NCI-H2171 treated with DMSO at 0.1 percent for 48 hours (cell line): ENCODE measurements around the gene PKIG.
A peak's percentile ranks its signal among the peaks of the same experiment; 100 is the strongest.

Source experiments
- DNase-seq: peaks from one replicate; lab custom pipeline; 2025; lab: John Stamatoyannopoulos, UW

The PKIG gene

DNA sequence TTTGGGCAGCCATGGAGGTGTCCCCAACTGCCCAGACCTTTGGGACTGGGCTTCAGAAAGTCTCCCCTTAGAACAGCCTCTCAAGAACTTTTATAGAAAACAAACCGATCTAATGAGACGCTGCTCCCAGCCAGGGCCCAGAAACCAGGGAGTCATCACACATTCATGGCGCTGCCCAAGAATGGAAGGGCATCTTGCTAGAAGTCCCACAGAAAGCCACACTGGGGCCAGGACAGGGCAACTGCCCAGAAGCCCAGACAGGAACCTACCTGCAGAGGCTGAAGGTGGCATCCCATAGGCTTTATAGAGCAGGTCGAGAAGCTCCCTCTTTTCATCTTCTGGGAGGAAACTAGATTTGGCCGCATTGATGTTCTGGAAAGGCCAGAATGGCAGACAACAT lies 37.7 kb downstream of the PKIG start:
- DNase-seq, result no peak

DNA sequence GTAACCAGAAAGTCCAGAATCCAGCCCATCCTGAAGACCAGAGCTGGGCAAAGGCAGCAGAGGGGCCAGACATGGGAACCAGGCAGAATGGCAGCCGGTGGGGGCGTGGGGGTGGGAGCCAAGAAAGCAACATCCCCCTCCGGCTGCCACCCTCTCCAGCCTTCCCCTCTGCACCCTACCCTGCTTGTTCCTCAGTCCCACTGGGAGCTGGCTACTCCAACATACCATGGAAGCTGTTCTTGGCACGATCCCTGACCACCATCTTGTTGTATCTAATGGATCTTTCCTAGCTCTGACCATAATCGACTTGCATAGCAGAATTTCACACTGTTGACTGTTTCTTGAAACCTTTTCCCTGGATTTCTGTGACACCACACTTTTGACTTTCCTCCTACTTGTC lies 38.9 kb downstream of the PKIG start:
- no peak for DNase-seq

DNA sequence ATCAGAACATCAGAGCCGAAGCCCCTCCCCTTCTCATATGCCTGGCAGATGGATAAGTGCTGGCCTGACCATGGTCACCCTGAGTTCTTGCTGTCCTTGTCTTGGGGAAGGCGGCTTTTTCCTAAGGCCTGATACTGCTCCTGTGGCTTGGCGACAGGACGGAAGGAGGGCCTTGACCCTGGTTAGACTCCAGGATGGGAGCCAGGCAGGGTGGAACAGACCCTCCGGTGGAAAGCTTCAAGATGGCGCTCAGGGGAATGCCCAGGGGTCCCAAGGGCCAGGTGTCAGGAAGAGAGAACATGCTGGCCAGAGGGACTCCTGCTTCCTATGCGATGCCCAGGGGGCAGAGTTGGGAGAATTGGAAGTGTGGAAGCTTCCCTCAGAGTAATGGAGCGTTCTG lies 39.6 kb downstream of the PKIG start:
- no peak for DNase-seq

DNA sequence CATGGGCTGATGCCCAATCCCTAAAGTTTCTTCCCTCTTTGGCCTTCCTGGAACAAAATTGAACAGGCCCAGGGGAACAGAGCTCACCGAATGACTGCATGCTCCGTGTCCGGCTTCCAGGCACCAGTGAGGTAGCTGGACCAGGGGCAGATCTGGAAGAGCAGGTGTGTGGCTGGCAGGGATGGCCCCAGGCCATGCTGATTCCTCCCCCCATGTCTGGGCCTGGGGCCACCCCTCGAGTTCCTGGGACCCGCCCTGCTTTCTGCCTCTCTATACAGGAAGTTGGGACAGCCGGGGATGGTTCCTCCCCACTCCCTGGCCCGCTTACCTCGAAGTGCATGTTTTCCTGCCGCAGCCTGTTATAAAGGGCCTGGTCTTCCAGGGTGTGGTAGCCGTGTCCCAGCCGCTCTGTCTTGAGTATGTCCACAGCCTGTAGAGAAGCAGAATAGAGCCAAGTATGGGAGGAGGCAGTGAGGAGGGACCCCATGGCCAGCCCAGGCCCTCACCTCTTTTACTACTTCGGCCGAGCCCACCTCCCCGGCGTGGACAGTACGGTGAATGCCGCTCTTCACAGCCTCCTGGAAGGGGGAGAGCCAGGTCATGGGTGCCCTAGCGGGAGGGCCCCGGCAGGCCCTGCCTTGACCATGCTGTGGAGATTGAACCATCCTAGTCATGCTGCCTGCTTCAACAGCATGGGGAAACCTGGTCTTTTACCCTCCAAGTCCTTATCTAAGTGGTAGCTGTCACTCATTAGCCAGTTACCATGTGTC lies 40.3 kb downstream of the PKIG start:
- no peak for DNase-seq

DNA sequence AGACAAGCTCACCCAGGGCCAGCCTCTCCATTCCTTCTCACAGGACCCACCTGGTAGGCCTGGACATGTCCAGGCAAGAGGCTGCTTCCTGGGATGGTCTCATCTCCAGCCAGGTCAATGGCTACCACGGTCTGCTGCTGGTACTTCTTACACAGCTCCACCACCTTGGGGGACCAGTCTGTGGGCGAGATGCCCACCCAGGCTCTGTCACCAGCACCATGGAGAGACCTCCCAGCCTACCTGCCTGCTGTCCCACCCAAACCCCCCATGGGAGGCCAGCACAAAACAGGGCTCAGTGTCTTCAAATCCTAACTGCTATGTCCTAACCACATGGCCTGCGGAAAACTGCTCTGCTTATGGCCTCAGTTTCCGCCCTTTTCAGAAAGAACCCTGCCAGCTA lies 41.8 kb downstream of the PKIG start:
- DNase-seq, result no peak

DNA sequence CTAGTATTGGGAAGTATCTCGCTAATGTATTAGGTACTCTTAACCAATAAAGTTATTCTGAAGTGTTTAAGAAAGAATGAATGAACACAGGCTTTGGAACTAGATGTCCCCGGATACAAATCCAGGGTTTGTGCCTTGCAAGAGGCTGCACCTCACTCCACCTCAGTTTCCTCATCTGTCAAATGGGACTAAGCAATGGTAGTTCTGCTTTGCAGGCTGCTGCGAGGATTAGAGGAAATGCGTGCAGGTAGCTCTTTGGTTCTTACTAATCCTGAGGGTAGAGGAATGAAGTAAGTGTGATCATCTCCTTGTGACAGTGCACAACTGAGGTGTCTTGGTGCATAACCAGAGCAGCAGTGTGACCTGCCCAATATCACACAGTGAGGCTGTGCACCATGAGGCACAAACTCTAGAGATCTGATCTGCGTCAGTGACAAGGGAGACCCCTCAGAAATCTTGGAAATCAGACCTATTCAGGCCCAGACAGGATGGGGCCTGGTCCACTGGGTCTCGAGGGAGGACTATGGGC lies 42.4 kb downstream of the PKIG start:
- DNase-seq, result no peak

DNA sequence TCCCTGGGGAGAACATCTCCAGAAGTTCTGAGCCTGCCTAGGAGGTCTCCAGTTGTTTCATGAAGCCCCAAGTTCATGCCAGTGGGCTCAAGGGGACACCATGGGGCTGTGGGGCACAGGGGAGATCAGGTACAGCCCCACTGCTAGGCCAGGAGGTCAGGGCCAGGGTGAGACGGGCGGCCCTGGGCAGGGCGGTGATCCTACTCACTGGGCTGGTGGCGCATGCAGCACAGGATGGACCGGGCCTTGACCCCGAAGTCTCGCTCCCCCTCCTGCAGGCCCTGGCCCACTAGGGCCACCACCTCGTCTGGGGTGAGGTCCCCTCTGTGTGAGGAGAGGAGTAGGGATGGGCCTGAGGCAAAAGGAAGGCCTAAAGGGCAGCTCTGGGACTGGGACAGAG lies 43.0 kb downstream of the PKIG start:
- no peak for DNase-seq

DNA sequence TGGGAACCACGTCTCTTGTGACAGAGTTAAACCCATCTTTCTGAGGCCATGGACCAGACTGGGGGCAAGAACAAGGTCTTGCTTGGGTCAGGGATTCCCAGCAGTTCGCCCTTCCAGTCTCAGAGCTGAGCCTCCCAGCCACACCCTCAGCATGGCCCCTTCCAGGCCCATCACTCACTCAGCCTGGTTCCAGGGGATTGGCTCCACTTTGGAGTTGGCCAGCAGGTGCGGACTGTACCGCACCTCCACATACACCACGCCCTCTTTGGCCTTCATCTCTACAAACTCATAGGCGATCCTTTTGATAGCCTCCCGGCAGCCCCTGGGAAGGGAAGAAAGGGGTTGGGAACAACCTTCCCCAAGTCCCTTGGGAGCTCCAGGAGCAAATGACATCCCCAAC lies 43.9 kb downstream of the PKIG start:
- DNase-seq, result no peak

DNA sequence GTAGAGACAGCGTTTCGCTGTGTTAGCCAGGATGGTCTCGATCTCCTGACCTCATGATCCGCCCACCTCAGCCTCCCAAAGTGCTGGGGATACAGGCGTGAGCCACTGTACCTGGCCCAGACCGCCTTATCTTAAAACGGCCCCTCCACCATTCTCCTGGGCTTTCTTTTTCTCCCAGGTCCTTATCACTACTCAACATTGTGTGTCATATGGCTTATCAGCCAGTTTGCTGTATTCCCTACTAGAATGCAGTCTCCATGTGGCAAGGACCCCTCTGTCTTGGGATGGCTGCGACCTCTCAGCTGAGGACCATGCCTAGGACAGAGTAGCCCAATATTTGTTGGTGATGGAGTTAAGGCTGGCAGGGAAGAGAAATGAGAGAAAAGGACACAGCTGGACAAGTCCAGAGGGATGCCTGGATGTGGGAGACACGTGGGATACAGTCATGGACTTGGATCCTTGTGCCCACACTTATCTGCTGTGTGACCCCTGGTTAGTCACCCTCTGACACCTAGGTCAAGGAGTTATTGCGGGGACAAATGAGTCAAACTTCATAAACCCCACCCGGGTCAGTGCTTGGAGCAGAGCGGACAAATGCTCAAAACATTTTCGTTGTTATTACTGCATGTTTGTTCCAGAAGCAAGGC lies 45.1 kb downstream of the PKIG start:
- no peak for DNase-seq

DNA sequence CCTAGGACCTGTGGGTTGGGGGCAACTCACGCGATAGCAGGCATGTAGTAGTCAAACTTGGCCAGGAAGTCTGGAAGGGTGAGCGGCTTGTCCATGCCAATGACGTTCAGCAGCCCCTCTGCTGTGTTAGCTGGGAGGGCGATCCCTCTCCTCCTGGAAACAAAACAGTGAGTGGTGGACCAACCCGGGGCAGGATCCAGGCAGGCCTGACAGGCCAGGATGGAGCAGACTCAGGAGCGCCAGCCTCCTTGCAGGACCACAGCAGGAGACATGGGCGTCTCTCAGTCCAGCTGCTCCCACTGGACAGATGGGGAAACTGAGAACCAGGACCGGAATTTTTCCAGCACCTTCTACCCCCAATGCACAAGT lies 46.6 kb downstream of the PKIG start:
- no peak for DNase-seq

DNA sequence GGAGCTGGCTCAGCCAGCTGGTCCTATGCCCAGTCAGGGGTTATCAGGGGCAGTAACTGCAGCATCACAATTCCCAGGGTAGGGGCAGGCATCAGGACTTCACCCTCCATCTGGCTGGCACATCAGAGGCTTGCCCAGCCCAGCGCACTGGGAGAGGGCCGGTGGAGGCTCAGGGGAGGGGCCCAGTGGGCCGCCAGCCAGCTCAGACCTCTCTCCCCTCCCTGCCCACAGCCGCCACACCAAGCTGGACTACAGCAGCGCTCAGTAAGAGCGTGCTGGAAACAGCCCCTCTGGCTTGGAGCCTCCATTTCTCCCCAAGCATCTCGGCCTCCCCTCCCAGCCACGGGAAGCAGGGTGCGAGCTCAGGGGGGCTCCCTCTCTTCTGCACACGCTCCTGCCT lies 47.2 kb downstream of the PKIG start:
- DNase-seq, result no peak

DNA sequence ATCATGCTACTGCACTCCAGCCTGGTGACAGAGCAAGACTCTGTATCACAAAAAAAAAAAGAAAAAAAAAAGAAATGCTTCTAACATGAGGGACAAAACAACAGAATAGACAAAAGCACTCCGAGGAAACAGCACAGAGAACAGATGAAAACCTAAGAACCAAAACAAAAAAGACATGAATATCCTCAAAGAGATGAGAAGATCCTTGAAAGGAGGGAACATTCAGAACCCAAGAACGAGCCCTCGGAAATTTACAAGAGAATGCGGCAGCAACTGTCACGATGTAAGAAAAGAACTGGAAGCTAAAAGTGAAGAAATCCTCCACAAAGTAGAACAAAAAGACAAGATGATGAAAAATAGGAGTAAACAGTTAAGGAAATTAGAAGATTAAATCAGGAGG lies 47.9 kb downstream of the PKIG start:
- DNase-seq, result no peak

DNA sequence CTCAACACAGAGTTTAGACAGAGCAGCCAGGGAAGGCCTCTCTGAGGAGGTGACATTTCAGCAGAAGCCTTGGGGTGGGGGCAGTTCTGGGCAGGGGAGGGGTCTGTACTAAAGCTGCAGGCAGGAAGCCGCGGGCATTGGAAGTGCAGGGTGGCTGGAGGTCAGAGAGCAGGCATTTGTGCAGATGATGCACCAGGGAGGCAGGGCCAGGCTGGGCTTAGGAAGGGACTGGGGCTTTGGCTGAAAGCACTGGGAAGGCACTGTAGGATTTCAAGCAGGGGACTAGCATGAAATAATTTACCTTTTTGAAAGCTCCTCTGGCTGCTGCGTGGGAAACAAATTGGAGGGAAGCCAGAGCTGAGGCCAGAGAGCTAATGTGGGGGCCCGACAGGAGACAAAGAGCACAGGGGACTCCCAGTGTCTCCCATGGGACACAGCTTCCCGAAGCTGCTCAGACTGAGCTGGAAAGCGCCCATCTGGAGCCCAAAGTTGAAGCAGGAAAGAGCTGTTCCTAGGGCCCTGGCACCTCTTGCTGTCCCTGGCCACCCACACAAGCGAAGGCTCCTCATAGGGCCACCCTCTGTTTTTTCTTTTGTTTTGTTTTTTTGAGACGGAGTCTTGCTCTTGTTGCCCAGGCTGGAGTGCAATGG lies 49.8 kb downstream of the PKIG start:
- DNase-seq, result peak; percentile 83

DNA sequence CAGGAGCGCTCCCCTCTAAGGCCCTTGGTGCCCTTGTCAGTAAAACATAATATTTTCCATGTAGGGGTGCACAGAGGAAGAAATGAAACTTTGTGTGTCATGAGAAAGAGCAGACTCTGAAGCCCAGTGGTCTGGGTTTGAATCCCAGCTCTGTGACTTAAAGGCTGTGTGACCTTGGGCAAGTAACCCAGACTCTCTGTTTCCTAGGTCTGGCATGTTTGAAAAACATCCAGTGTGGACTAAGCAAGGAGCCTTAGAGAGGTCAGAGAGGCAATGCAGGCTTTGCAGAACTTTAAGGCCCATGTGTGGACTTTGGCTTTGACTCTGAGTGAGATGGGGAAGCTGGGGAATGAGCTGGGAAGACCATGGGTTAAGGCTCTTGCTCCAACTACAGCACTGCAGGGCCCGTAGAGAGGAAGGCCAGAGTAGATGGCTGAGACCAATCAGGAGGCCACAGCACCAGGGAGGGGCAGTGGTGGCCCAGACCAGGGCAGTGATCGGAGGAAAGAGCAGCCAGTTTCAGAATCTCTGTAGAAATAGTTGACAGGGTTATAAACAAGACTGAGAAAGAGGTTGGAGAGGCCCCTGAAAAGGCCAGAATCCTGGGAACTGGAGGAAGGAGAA lies 50.9 kb downstream of the PKIG start:
- no peak for DNase-seq

DNA sequence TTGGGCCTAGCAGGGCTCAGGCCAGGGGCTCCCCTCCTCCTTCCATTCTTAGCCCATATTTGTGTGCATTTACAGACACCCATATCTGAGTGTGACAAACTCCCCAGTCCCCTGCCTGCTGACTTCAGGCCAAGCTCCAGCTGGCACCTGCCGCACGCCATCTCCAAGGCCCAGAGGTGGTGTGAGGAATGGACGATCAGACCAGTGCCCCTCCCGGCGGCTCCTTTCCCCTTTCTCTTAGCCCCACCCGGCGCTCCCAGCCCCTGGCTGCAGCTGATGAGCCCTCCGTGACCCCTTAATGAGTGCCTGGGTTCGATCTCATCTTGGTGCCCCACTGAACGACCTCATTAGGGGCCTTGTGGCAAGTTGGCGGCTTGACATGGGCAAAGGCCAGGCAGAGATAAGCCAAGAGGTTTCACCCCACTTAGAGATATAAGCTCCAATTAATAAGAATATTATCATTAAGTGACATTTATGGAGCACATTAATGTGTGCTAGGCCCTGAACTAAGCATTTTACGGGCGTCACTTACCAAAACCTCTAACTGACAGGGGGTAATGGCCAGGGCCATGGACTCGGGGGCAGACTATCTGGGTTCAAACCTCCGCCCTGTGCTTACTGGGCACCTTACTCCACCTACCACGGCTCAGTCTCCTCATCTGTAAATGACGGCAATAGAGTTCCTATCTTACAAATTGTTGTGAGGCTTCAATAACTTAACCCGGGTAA lies 51.7 kb downstream of the PKIG start:
- no peak for DNase-seq

DNA sequence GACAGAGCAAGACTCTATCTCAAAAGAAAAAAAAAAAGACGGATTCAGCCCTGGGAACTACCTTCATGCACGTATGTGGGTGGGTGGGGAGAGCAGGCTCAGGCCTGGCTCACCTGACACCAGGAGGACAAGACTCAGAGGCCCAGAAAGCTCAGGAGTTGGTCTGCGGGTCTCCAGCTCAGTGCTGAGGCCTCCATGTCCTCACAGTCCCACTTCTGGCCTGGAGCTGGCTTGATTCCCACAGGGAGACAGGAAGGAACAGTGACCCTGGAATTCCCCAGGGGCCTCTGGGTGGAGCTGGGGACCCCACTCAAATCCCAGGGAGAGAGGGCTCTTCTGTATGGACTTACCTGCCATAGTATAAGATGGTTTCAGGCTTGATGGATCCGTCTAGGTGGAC lies 53.5 kb downstream of the PKIG start:
- no peak for DNase-seq

DNA sequence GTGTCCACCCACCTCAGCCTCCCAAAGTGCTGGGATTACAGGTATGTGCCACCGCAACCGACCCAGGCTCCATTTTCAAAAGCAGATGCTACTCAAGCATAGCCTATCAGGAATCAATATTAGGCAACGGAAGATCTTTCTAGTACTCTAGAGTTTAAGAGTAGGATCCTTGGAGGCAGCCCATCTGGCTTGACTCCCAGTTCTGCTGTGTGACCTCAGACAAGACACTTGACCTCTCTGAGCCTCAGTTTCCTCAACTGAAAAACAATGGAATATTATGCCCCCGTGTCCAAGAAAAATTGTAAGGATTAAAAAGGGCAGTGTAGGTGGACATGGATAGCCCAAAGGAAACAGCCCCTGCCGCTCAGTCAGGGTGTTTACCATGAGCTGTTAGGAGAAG lies 54.7 kb downstream of the PKIG start:
- DNase-seq, result no peak

DNA sequence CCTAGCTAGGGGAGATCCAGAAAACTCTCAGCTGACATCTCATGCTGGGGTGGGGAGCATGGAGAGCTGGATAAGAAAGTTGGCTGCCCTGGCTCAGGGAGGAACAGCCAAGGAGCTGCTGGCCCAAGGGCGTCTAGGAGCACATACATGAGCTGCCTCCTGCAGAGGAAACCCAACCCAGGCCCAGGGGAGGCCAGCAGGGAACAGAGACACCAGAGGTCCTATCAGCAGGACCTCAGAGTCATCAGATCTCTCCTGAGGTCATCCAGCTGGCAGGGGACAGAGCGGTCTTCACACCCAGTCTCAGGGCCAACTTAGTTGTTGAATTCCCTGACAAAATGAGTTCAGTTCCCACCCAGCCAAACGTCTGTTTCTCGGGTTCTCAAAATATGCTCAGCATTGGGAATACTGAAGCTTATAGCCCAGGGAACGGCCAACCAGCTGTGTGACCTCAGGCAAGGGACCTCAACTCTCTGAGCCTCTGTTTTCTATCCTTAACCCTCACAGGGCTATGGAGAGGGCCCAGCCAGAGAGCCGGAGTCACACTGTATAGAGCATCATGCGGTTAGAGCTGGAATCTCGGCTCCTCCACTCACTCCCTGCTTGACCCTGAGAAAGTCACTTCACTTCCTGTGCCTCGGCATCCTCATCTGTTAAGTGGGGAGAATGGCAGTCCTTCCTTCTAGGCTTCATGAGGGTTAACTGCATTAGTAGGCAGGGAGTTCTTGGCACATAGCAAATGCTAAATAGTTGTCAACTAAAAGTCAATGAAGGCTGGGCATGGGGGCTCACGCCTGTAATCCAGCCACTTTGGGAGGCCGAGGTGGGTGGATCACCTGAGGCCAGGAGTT lies 55.4 kb downstream of the PKIG start:
- no peak for DNase-seq

DNA sequence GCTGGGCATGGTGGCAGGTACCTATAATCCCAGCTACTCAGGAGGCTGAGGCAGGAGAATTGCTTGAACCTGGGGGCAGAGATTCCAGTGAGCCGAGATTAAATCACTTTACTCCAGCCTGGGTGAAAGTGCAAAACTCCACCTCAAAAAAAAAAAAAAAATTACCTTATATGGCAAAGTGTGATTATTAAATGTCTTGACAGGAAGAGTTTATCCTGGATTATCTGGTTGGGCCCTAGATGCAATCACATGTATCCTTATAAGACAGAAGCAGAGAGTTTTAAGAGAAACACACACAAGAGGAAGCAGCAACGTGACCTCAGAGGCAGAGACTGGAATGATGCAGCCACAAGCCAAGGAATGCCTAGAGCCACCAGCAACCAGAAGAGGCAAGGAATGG lies 58.1 kb downstream of the PKIG start:
- DNase-seq, result no peak

DNA sequence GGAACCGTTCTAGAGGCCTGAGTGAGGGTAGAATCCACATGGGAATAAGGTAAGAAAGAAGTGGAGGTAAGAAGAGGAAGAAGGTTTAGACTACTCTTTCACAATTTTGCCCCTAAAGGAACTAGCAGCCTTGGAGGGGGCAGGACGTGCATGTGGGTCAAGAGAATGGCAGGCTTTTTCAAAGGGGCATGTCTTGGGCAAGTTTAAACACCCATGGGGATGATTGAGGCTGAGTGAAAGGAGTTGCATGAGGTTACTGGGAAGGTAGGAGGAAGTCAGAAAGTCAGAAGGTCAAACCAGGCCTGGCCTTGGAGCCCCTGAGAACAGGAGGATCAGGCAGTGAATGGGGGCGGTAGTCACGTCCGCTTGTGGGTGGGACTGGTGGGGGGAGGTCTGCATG lies 58.9 kb downstream of the PKIG start:
- no peak for DNase-seq
